Heart right ventricle (tissue), 16 donors: Measurements from ENCODE around the gene IQSEC1. TPM values are rescaled to one million over a fixed set of nuclear protein-coding genes. Genes with fewer than 3 reads are reported as not detected.

Experiments
- ATAC-seq, 8 donors: fragments of 200-7000 bp; cut with Tn5 transposase; one replicate each; pipeline ENCODE4 v1.9.1; 2020; ENCODE audit warnings: mild to moderate bottlenecking in 8 of 8, moderate library complexity in 8 of 8, moderate number of reproducible peaks in 1 of 8
- DNase-seq, 2 donors: peaks; one replicate each; pipeline ENCODE4 v3.0.0-alpha.2; 2020
- H3K27ac ChIP-seq, 10 donors: fragments of 200-600 bp; sonication (generic) in 2 of 10; one replicate each; pipeline versions ENCODE4 v1.5.0 to v1.8.0; 2020 to 2022; ENCODE audit warnings: mild to moderate bottlenecking in 3 of 10
- H3K27me3 ChIP-seq, 7 donors: fragments of 200-600 bp; one replicate each; pipeline ENCODE4 v1.8.0; 2021 to 2022; ENCODE audit warnings: mild to moderate bottlenecking in 2 of 7
- H3K36me3 ChIP-seq, 9 donors: fragments of 200-600 bp; sonication (generic) in 1 of 9; one replicate each; pipeline versions ENCODE4 v1.5.0 to v1.8.0; 2020 to 2022; ENCODE audit warnings: mild to moderate bottlenecking in 2 of 9
- H3K4me1 ChIP-seq, 9 donors: fragments of 200-600 bp; sonication (generic) in 1 of 9; one replicate each; pipeline versions ENCODE4 v1.5.0 to v1.8.0; 2020 to 2022; ENCODE audit warnings: mild to moderate bottlenecking in 4 of 9
- H3K4me3 ChIP-seq, 10 donors: fragments of 200-600 bp; sonication (generic) in 2 of 10; one replicate each; pipeline versions ENCODE4 v1.5.0 to v1.8.0; 2020 to 2022; ENCODE audit warnings: mild to moderate bottlenecking in 7 of 10, moderate library complexity in 2 of 10
- H3K9me3 ChIP-seq, 11 donors: fragments of 200-600 bp in 10 of 11; sonication (generic) in 2 of 11; one replicate each; pipeline versions ENCODE4 v1.5.0 to v1.8.0; 2013 to 2022; ENCODE audit warnings: mild to moderate bottlenecking in 2 of 11, control low read depth in 1 of 11, moderate library complexity in 1 of 11
- CTCF ChIP-seq, 9 donors: fragments of 200-600 bp; sonication (generic) in 2 of 9; IDR thresholded peaks; one replicate each; pipeline versions ENCODE4 v1.5.0 to v1.8.0; 2021 to 2022; ENCODE audit warnings: antibody characterized with exemption in 9 of 9, mild to moderate bottlenecking in 5 of 9, moderate library complexity in 1 of 9
- WGBS, 2 donors: extraction: QIAGEN DNeasy Blood & Tissue Kit; methylation state at CpG; one replicate each; pipeline ENCODE4 v1.1.7; 2013; ENCODE audit warnings: inconsistent platforms in 1 of 2; 5-methylcytosine and 5-hydroxymethylcytosine counted together
- intact Hi-C, 10 donors: fragments of 100-400 bp; cut with DNase I; formaldehyde crosslinking; loops; one replicate each; pipeline versions ENCODE4 v1.11.1 to v1.14.2; 2022
- polyA plus RNA-seq, 2 donors: library from polyadenylated mRNA; stranded (reverse); fragments of 200-250 nt; gene quantifications; one replicate each; pipeline ENCODE4 v1.2.3, GENCODE V29; 2013
- total RNA-seq, 10 donors: library from RNA; stranded (reverse); fragmentation: NEBNext Ultra II Directional in 3 of 10; extraction: Animal tissue kit (Norgen Biotek cat#: 25700) in 3 of 10; gene quantifications; one replicate each; pipeline versions ENCODE4 v1.2.1 to v1.2.4, GENCODE V29; 2021 to 2023
- donor health status: Arrhythmogenic right ventricular cardiomyopathy.
- donor health status: ischemic (EF 13 %, LVEDD 7.1; RV severe dilation, severe dysfunction).
- donor health status: healthy with polysubstance abuse.
- donor health status: DM: no; HTN: yes; CAD: no.
- donor health status: DM: no; HTN: no; CAD: no.
- donor health status: ischemic (EF 25% LVEDD 6.9; RV normal size, moderate dysfunction).
- donor health status: ischemic (EF 25% LVEDD 5.7; RV mildly dilated, moderate dysfunction).
- donor health status: healthy.
- donor health status: DM: yes; HTN: yes; CAD: no.
- donor health status: Ischemic cardiomyopathy.
- donor health status: ischemic (EF 35%, LVEDD 5.7; RV mildly dilated, moderate dysfunction).
- donor health status: nonischemic (EF 11% LVEDD 7.7; RV severe dilation, severe dysfunction).
- donor health status: DM: yes; HTN: yes; CAD: no.
- donor health status: PGD.
- donor health status: ischemic (EF 29% LVEDD 5.4; RV normal size, mild dysfunction).
- donor health status: nonischemic (EF 23%, LVEDD 6.1; RV moderate dilation, normal function).

Gene IQSEC1
- total and polyA plus RNA-seq, 12 donors: 13.1 to 73.9 (median 60.4) TPM

DNA sequence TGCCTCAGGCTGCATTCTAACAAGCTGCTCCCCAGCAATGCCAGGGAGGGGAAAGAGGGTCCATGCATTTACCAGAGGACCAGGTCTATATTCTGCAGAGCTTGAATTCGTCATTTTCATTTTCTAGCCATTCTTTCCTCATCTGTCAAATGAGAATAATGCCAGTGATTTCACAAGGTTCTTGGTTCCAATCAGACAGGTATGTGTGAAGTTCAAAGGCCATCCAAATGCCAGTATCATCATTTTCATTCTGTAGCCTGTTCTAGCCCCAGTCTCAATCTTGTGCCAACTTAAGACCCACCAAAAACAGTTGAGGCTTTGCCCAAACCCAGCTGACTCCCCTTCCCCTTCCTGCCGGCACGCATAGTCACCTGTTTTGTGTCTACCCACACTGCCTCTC, 112.7 kb downstream of the IQSEC1 start:
- no peaks in the 10 kb centered on the region for H3K27me3 ChIP-seq
- H3K4me3 ChIP-seq: peak overlapping the region in 1 of 10 donors; percentile 9
- ATAC-seq (no peak), DNase-seq (no peak)
- intact Hi-C loops: no loop called here
- H3K9me3 ChIP-seq: no peaks in the 10 kb centered on the region
- WGBS, 2 donors: 55 to 62% methylated on average over 3 of the region's 3 CpGs
- peaks cover 76 to 100% (median 100%) of the 10 kb centered on the region in 9 donors for H3K4me1 ChIP-seq
- H3K36me3 ChIP-seq: peaks cover 0 to 8% (median 0%) of the 10 kb centered on the region in 9 donors
- TF ChIP-seq CTCF (IDR thresholded peaks at IDR 0.05): no peak
- H3K27ac ChIP-seq: peak overlapping the region in 9 of 10 donors; percentile 25 to 93 (median 75)

DNA sequence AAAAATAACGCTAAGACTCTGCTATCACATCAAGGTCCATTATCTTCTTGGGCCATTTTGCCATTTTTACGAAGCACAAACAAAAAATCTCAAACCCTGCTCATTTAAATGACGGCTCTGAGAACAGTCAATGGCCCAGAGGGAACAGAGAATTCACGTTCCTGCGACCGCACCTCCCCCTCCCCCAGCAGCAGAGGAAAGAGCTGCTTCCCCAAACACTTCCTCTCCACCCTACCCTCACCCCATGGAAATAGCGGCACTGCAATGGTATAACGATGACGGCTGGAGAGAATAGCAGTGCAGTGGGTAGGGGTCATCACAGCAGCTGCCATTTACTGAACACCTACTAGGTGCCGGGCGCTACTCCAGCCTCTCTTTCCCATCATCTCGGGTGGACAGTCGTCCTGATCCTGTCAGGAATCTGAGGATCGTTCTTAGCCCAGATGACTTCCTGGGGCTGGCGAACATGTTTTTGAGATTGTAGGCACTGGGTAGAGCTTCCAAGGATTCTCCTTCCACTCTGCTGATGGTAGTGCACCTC, 113.3 kb downstream of the IQSEC1 start:
- WGBS, 2 donors: 29 to 47% methylated on average over 15 of the region's 15 CpGs
- TF ChIP-seq CTCF (IDR thresholded peaks at IDR 0.05): no peak
- DNase-seq: peak in 1 of 2 donors; percentile 65
- peak in 7 of 8 donors; percentile 10 to 54 (median 36) for ATAC-seq
- Histone ChIP-seq H3K27ac (peak overlapping the region; percentile 47 to 93 (median 76)), H3K4me3 (peak overlapping the region in 1 of 10 donors; percentile 9), H3K27me3 (no peaks in the 10 kb centered on the region), H3K4me1 (peaks cover 80 to 100% (median 100%) of the 10 kb centered on the region in 9 donors), H3K9me3 (no peaks in the 10 kb centered on the region), H3K36me3 (peaks cover 0 to 8% (median 0%) of the 10 kb centered on the region in 9 donors)
- intact Hi-C loops: no loop called here

- 49 to 59% methylated on average over 7 of the region's 7 CpGs for WGBS, 2 donors
These were observed 113.8 kb downstream of the IQSEC1 start for GRCh38 chr3:12959410-12959809.

More at GRCh38 chr3:12959410-12959809, 113.8 kb downstream of the IQSEC1 start:
- Histone ChIP-seq H3K4me1 (peaks cover 80 to 100% (median 100%) of the 10 kb centered on the region in 9 donors), H3K27ac (peak overlapping the region; percentile 47 to 93 (median 76)), H3K9me3 (no peaks in the 10 kb centered on the region), H3K4me3 (peak overlapping the region in 1 of 10 donors; percentile 9), H3K27me3 (no peaks in the 10 kb centered on the region), H3K36me3 (peaks cover 0 to 10% (median 0%) of the 10 kb centered on the region in 9 donors)
- DNase-seq (no peak), ATAC-seq (peak in 1 of 8 donors; percentile 5)
- intact Hi-C loops: no loop called here
- TF ChIP-seq CTCF (IDR thresholded peaks at IDR 0.05): no peak
